GM19372 (cell line): ENCODE results near the gene RPP14.
"Not testable (repeated sequence)": the region's sequence is repeated elsewhere in the genome, so short reads cannot be mapped to it uniquely, and the experiment has no call there.

Experiments
- ATAC-seq: cut with Tn5 transposase; IDR thresholded peaks from one replicate; pipeline ENCODE4 v1.9.1; 2021; ENCODE audit warnings: mild to moderate bottlenecking, low read depth, moderate library complexity; ENCODE audit not compliant: unreplicated experiment

Gene RPP14

GRCh38 chr3:58290446-58290845 lies 15.6 kb upstream of the RPP14 start:
- not testable (repeated sequence) for ATAC-seq

- ATAC-seq, result no peak
These were observed 14.2 kb upstream of the RPP14 start for GRCh38 chr3:58291671-58292338.

- no peak for ATAC-seq
These were observed 13.2 kb upstream of the RPP14 start for GRCh38 chr3:58292866-58293265.

- no peak for ATAC-seq
These were observed 12.5 kb upstream of the RPP14 start for GRCh38 chr3:58293516-58293915.

GRCh38 chr3:58296269-58296668 lies 9.8 kb upstream of the RPP14 start:
- no peak for ATAC-seq

GRCh38 chr3:58296843-58297242 lies 9.2 kb upstream of the RPP14 start:
- ATAC-seq, result no peak

- no peak for ATAC-seq
These were observed 7.9 kb upstream of the RPP14 start for GRCh38 chr3:58298190-58298589.

- ATAC-seq, result no peak
These were observed 7.0 kb upstream of the RPP14 start for GRCh38 chr3:58299075-58299474.

GRCh38 chr3:58299839-58300516 lies 6.1 kb upstream of the RPP14 start:
- no peak for ATAC-seq

- ATAC-seq, result no peak
These were observed 1.7 kb downstream of the RPP14 start for GRCh38 chr3:58307639-58308215.

- ATAC-seq, result no peak
These were observed 2.7 kb downstream of the RPP14 start for GRCh38 chr3:58308728-58309127.

GRCh38 chr3:58317811-58318210 lies 11.8 kb downstream of the RPP14 start:
- no peak for ATAC-seq

GRCh38 chr3:58321791-58322190 lies 15.7 kb downstream of the RPP14 start:
- ATAC-seq, result no peak

- no peak for ATAC-seq
These were observed 16.7 kb downstream of the RPP14 start for GRCh38 chr3:58322793-58323192.

GRCh38 chr3:58323529-58324390 lies 17.7 kb downstream of the RPP14 start:
- ATAC-seq, result no peak

- ATAC-seq, result no peak
These were observed 18.6 kb downstream of the RPP14 start for GRCh38 chr3:58324391-58325390.

GRCh38 chr3:58325525-58325992 lies 19.5 kb downstream of the RPP14 start:
- no peak for ATAC-seq

GRCh38 chr3:58326267-58326900 lies 20.3 kb downstream of the RPP14 start:
- ATAC-seq, result no peak
